Fibroblast of pulmonary artery (primary cell): ENCODE measurements around the gene DNM2.
"Not testable (repeated sequence)": the region's sequence is repeated elsewhere in the genome, so short reads cannot be mapped to it uniquely, and the experiment has no call there.

Experiments used
- DNase-seq: peaks from one replicate; pipeline ENCODE4 v3.0.0-alpha.2; 2010; ENCODE audit warnings: low read depth
- H3K4me3 ChIP-seq: replicated peaks from 2 replicates; pipeline ENCODE4 v1.5.1; 2011; ENCODE audit warnings: low read depth, mild to moderate bottlenecking, control low read depth, low read length, moderate library complexity
- CTCF ChIP-seq: IDR thresholded peaks from 2 replicates; pipeline ENCODE4 v1.5.1; 2011; ENCODE audit warnings: mild to moderate bottlenecking, control low read depth, low read length, inconsistent platforms; ENCODE audit errors: missing control alignments

Gene DNM2

GRCh38 chr19:10855879-10856522, 138.1 kb downstream of the DNM2 start:
- peak; percentile 22 for DNase-seq
- TF ChIP-seq CTCF = peak; percentile 51
- no peak overlapping the region for H3K4me3 ChIP-seq

- DNase-seq, H3K4me3 ChIP-seq: not testable (repeated sequence)
Measured at GRCh38 chr19:10856899-10857298, 139.0 kb downstream of the DNM2 start.

- TF ChIP-seq CTCF = peak; percentile 91
- peak; percentile 47 for DNase-seq
- no peak overlapping the region for H3K4me3 ChIP-seq
Measured at GRCh38 chr19:10858204-10858828, 140.4 kb downstream of the DNM2 start.

GRCh38 chr19:10861103-10861651, 143.3 kb downstream of the DNM2 start:
- TF ChIP-seq CTCF = peak; percentile 54
- H3K4me3 ChIP-seq = no peak overlapping the region
- peak; percentile 43 for DNase-seq

GRCh38 chr19:10862561-10863106, 144.8 kb downstream of the DNM2 start:
- no peak overlapping the region for H3K4me3 ChIP-seq
- TF ChIP-seq CTCF = no peak
- DNase-seq = no peak

GRCh38 chr19:10863107-10863717, 145.3 kb downstream of the DNM2 start:
- no peak for TF ChIP-seq CTCF
- no peak overlapping the region for H3K4me3 ChIP-seq
- no peak for DNase-seq

- TF ChIP-seq CTCF = peak; percentile 98
- no peak overlapping the region for H3K4me3 ChIP-seq
- peak; percentile 79 for DNase-seq
Measured at GRCh38 chr19:10864538-10864899, 146.6 kb downstream of the DNM2 start.
